ENCODE results near the gene OR52E4.

The OR52E4 gene

GRCh38 chr11:5880329-5880728 lies at the start of gene OR52E4:
Gene OR52E4, plus strand, starts transcription at chr11:5880629. Its CDS starts 3,664 bp downstream, at chr11:5884293.
- no peak for DNase-seq

GRCh38 chr11:5831196-5831829 lies 49.1 kb upstream of the OR52E4 start:
- DNase-seq = no peak

- no peak for DNase-seq
Observed at GRCh38 chr11:5833446-5833845, 47.0 kb upstream of the OR52E4 start.

- DNase-seq = no peak
Observed at GRCh38 chr11:5837695-5838094, 42.7 kb upstream of the OR52E4 start.

GRCh38 chr11:5841797-5842196 lies 38.6 kb upstream of the OR52E4 start, which contains the start of gene OR52E6:
Gene OR52E6, minus strand, starts transcription at chr11:5841897. Its CDS starts 0 bp downstream, at chr11:5841897.
- DNase-seq = no peak

GRCh38 chr11:5846701-5847100 lies 33.7 kb upstream of the OR52E4 start:
- no peak for DNase-seq

DNA sequence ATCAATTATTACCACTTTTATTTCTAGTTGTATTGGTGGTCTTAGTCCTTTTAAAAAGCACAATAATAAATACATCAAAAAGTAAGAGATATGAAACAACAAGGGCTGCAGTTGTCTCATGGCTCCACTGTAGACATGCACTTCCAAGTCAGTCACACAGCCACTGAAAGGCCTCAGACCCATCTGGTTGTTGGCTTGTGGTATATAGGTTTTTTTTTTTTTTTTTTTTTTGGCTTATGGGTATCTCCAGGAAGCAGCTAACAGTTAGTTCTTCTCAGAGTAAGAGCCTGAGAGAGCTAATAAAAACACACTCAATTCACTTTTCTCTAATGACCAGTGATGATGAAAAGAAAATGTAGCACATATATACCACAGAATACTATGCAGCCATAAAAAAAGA lies 32.7 kb upstream of the OR52E4 start:
- DNase-seq = no peak

DNA sequence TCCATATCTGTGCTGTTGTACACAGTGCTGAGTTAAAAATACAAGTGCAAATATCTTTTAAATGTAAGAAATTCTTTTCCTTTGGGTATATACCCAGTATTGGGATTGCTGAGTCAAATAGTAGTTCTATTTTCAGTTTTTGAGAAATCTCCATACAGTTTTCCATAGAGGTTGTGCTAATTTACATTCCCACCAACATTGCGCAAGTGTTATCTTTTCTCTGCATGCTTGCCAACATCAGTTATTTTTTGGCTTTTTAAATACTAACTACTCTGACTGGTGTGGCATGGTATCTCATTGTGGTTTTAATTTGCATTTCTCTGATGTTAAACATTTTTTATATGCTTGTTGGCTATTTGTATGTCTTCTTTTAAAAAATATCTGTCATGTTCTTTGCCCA lies 29.4 kb upstream of the OR52E4 start:
- no peak for DNase-seq

DNA sequence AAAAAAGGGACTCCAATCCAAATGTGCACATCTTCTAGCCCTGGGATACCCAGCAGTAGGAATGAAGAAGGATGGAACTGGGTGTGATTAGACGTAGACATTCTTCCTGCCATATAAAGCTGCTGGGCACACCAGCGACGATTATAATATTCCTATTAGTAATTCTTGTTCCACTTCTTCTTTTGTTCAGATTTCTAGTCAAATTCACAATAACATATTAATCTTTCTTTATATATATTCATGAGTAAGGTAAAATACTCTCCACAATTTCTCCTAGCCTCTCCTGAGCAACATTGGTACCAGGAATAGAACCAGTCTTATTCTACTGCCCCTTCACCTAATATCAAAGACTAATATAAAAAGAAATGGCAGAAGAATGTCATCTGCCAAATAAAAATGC lies 22.8 kb upstream of the OR52E4 start, which contains the start of gene OR52E8:
OR52E8 (minus strand) TSS at position 101 of the 400 bp plus-strand sequence; CDS start at position 101, 0 bp downstream.
- DNase-seq = no peak

DNA sequence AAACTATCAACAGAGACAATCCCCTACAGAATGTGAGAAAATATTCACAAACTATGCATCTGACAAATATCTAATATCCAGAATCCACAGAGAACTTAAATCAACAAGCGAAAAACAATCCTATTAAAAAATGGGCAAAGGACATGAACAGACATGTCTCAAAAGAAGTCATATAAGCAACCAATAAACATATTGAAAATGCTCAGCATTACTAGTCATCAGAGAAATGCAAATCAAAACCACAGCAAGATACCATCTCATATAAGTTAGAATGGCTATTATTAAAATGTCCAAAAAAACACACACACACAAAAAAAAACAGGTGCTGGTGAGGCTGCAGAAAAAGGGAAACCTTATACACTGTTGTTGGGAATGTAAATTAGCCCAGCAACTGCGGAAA lies 14.6 kb upstream of the OR52E4 start:
- DNase-seq = no peak

DNA sequence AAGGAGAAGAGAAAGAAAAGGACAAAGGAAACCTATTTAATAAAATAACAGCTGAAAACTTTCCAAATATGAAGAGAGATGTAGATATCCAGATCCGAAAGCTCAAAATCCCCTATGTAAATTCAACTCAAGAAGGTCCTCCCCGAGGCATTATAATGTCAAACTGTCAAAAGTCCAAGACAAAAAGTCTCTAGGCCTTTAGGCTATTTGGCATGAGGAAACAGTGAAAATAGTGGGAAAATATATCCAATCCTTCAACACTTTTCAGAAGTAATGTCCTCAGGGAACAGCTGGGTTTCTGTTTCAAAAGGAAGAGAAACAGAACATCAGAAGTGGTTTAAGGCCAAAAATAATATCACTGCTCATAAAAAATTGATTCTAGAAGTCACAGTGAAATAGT lies 1.9 kb upstream of the OR52E4 start:
- DNase-seq = no peak

DNA sequence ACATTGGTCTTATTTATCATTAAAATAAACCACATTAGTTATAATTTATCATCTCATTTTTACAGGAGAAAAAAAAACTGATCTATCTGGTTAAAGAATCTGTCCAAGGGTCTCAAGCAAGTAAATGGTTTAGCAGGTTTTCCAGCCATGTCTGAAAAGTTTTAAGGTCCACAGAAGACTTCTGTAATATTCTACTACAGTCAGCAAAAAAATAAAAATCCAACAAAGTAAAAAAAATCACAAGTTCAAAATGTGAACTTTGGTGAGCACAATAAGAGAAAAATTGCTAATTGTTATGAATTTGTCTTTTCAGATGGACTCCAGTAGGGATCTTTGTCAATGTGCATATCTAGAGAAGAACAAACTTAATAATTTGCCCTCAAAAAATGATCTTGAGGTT lies 1.3 kb downstream of the OR52E4 start:
- no peak for DNase-seq

GRCh38 chr11:5887172-5887571 lies 6.7 kb downstream of the OR52E4 start:
- no peak for DNase-seq

- no peak for DNase-seq
Observed at GRCh38 chr11:5887661-5888060, 7.2 kb downstream of the OR52E4 start.

DNA sequence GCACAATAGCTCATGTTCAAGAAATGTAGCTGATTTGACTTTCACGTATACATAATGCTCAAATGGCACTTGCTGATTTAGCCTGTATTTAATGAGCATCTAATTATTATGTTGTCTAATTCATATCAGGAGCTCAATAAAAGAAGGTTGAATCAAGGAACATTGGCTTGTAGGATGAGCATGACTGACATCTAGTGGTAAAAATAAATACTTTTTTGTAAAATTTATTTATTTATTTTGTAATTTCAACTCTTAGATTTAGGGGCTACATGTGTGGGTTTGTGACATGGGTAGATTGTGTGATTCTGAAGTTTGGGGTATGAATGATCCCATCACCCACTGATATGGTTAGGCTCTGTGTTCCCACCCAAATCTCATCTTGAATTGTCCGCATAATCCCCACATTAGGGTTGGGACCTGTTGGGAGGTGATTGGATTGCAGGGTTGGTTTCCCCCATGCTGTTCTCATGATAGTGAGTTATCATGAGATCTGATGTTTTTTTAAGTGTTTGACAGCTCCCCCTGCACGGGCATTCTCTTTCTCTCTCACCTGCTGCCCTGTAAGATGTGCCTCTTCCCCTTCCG lies 10.9 kb downstream of the OR52E4 start:
- no peak for DNase-seq

DNA sequence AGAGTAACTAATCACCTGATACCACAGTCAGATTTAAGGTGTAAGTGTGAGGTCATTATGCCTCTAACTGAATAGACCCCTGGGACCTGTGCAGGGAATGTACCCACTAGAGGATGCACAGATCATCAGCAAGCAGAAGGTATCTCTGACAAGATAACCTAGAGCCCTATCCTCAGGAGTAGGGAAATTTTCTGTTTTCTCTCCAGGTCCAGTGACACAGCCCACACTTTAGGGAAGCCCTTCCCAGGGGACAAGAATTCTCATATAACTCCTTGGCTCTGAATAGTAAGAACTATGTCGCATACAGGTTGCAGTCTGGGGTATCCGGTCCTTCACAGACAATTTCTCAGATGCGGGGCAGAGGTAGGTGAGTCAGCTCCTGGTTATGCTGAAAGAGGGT lies 12.5 kb downstream of the OR52E4 start, which contains the start of gene OR52E5:
OR52E5 (plus strand) TSS at position 301 of the 400 bp plus-strand sequence. CDS start 7,569 bp downstream, outside the sequence.
- DNase-seq = no peak

DNA sequence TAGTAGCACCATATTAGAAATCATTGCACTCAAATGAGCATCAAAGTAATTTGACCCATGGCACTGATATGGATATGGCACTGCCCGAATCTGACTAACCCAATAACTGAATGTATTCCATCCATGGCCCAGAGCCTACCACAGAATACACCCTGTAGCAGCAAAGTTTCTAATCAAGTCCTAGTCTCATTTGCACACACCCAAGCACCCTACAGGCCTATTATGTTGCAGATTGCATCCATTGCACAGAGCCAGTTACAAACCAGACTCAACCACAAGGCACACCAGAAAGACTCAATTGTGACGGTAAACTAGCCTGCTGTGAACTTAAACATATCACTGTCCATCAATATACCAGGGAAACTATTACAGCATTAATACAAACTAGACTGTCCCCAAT lies 19.1 kb downstream of the OR52E4 start:
- no peak for DNase-seq

DNA sequence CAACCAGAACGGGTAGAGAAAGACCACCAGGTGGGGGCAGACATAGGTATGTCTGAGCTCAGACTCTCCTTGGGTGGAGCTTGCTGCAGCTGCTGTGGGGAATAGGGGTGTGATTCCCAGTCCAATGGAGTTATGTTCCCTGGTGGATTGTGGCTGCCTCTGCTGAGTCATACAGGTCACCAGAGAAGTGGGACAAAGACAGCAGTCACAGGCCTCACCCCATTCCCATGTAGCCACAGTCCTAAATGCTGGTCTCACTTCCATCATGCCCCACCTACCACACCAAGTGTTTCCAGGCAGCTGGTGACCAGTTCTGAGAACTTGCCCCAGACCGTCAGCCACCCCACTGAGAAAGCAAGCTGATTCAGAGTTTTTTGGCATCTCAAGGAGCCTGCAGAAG lies 30.1 kb downstream of the OR52E4 start:
- no peak for DNase-seq

DNA sequence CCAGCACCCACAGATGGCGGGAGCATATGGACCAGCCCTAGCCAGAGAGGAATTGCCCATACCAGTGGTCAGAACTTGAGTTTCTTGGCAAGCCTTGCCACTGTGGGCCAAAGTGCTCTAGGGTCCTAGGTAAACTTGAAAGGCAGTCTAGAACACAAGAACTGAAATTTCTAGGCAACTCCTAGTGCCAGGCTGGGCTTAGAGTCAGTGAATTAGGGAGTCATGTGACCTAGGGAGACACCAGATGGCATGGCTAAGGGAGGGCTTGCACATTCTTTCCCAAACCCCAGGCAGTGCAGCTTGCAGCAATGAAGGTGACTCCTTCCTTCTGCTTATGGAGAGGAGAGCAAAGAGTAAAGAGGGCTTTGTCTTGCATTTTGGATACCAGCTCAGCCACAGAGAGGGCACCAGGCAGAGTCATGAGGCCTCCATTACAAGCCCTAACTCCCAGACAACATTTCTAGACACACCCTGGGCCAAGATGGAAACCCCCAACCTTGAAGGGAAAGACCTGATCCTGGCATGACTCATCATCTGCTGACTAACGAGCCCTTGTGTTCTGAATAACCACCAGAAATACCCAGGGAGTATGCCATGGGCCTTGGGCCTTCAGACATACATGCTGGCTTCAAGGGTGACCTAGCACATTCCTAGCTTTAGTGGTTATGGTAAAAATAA lies 42.5 kb downstream of the OR52E4 start:
- no peak for DNase-seq

GRCh38 chr11:5923427-5923776 lies 43.0 kb downstream of the OR52E4 start:
- DNase-seq = no peak

- DNase-seq = no peak
Observed at GRCh38 chr11:5923794-5924193, 43.4 kb downstream of the OR52E4 start.

DNA sequence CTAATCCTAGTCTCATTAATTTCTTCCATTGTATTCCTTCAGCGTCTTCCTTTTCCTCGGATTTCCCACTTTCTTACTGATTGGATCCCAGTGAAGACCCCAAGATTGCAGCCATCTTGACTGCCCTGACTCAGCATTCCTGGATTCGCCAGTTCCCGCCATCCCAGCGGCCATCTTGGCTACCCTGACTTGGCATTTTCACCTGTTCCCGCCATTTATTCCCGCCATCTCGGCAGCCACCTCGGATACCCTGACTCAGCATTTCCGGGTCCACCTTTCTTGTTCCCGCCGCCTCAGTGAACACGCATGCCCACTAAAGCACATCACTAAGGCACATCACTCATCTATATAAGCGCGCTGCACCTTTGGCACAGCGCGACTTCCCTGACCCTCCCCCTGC lies 47.8 kb downstream of the OR52E4 start:
- DNase-seq = no peak

DNA sequence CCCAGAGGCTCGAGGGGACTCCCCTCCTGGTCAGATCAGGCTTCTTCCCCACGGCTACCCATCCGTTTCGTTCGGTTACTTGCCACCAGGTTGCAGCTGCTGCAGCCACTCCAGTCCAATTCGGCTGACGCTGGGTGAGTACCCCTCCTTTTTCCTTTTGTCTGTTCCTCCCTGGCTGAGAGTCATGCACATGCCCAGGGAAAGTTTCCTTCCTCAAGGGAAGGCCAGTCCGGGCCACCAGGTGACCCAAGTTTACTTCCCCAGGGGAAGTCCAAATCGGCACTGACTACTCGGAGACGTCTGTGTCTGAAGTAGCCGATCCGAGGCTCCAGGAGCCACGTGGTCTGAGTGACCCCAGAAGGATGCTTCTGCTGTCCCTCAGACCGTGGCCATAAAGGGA lies 48.4 kb downstream of the OR52E4 start:
- DNase-seq = no peak

Data from NCI-H510A (cell line).